ENCODE data around the gene TMEM236. TPM values are rescaled to one million over a fixed set of nuclear protein-coding genes. Genes with fewer than 3 reads are reported as not detected.

Gene TMEM236
- total and polyA plus RNA-seq, 4 donors: 0.37 to 2.1 (median 0.70) TPM

GRCh38 chr10:17805921-17806577, 54.0 kb downstream of the TMEM236 start:
- Histone ChIP-seq H3K36me3 (ENCODE audit: control insufficient read depth in 4 of 4, insufficient read depth in 4 of 4, low read length in 4 of 4) (no peaks in the 10 kb centered on the region), H3K27ac (ENCODE audit: low read depth in 1 of 2, low read length in 1 of 2) (no peak overlapping the region), H3K4me3 (no peak overlapping the region), H3K27me3 (ENCODE audit: control insufficient read depth in 3 of 3, insufficient read depth in 3 of 3, low read length in 2 of 3) (no peaks in the 10 kb centered on the region), H3K9ac (ENCODE audit: insufficient read depth in 1 of 2, low read length in 2 of 2) (no peak overlapping the region), H3K4me1 (ENCODE audit: control insufficient read depth in 5 of 5, insufficient read depth in 5 of 5, low read length in 5 of 5) (peaks cover 0 to 4% (median 0%) of the 10 kb centered on the region in 5 donors), H3K9me3 (ENCODE audit: control insufficient read depth in 4 of 4, insufficient read depth in 3 of 4, low read length in 3 of 4) (peaks cover 0 to 2% (median 0%) of the 10 kb centered on the region in 4 donors)
- no peak for ATAC-seq (ENCODE audit: insufficient read depth, low FRiP score)
- WGBS, 2 donors: 35 to 64% methylated on average over 7 of the region's 7 CpGs
- DNase-seq: no peak
- no peak for TF ChIP-seq CTCF (IDR thresholded peaks at IDR 0.05; ENCODE audit: control extremely low read depth, extremely low read depth)

- ATAC-seq (ENCODE audit: insufficient read depth, low FRiP score): peak; percentile 52
- Histone ChIP-seq H3K27me3 (ENCODE audit: control insufficient read depth in 3 of 3, insufficient read depth in 3 of 3, low read length in 2 of 3) (no peaks in the 10 kb centered on the region), H3K9ac (ENCODE audit: insufficient read depth in 1 of 2, low read length in 2 of 2) (no peak within 1 kb of the TSS), H3K4me1 (ENCODE audit: control insufficient read depth in 5 of 5, insufficient read depth in 5 of 5, low read length in 5 of 5) (peaks cover 0 to 4% (median 0%) of the 10 kb centered on the region in 5 donors), H3K9me3 (ENCODE audit: control insufficient read depth in 4 of 4, insufficient read depth in 3 of 4, low read length in 3 of 4) (peaks cover 0 to 2% (median 0%) of the 10 kb centered on the region in 4 donors), H3K4me3 (no peak within 1 kb of the TSS), H3K36me3 (ENCODE audit: control insufficient read depth in 4 of 4, insufficient read depth in 4 of 4, low read length in 4 of 4) (no peaks in the 10 kb centered on the region), H3K27ac (ENCODE audit: low read depth in 1 of 2, low read length in 1 of 2) (peak within 1 kb of the TSS in 1 of 2 donors; percentile 43)
- WGBS, 2 donors: 39 to 58% methylated on average over 23 of the region's 23 CpGs
- DNase-seq: peak in 1 of 3 donors; percentile 22
- no peak for TF ChIP-seq CTCF (IDR thresholded peaks at IDR 0.05; ENCODE audit: control extremely low read depth, extremely low read depth)
These were observed 57.2 kb downstream of the TMEM236 start, which contains the start of gene MRC1 for GRCh38 chr10:17808971-17809841. Gene MRC1 (plus strand): TSS chr10:17809348. CDS start chr10:17809466, 118 bp downstream.

- no peak for ATAC-seq (ENCODE audit: insufficient read depth, low FRiP score)
- 67 to 74% methylated on average over 4 of the region's 4 CpGs for WGBS, 2 donors
- TF ChIP-seq CTCF (IDR thresholded peaks at IDR 0.05; ENCODE audit: control extremely low read depth, extremely low read depth): no peak
- Histone ChIP-seq H3K27me3 (ENCODE audit: control insufficient read depth in 3 of 3, insufficient read depth in 3 of 3, low read length in 2 of 3) (no peaks in the 10 kb centered on the region), H3K4me1 (ENCODE audit: control insufficient read depth in 5 of 5, insufficient read depth in 5 of 5, low read length in 5 of 5) (no peaks in the 10 kb centered on the region), H3K9ac (ENCODE audit: insufficient read depth in 1 of 2, low read length in 2 of 2) (no peak overlapping the region), H3K9me3 (ENCODE audit: control insufficient read depth in 4 of 4, insufficient read depth in 3 of 4, low read length in 3 of 4) (peaks cover 0 to 2% (median 0%) of the 10 kb centered on the region in 4 donors), H3K27ac (ENCODE audit: low read depth in 1 of 2, low read length in 1 of 2) (no peak overlapping the region), H3K36me3 (ENCODE audit: control insufficient read depth in 4 of 4, insufficient read depth in 4 of 4, low read length in 4 of 4) (no peaks in the 10 kb centered on the region), H3K4me3 (no peak overlapping the region)
- DNase-seq: peak in 1 of 3 donors; percentile 18
These were observed 59.3 kb downstream of the TMEM236 start for GRCh38 chr10:17811146-17811865.

Data from lung (tissue), 12 donors.